GM04503 (cell line): ENCODE results near the gene TAX1BP1.
A peak's percentile ranks its signal among the peaks of the same experiment; 100 is the strongest.

ENCODE experiments used
- DNase-seq: peaks from one replicate; pipeline ENCODE4 v3.0.0-alpha.2; 2012; ENCODE audit warnings: low read depth

Gene TAX1BP1

DNA sequence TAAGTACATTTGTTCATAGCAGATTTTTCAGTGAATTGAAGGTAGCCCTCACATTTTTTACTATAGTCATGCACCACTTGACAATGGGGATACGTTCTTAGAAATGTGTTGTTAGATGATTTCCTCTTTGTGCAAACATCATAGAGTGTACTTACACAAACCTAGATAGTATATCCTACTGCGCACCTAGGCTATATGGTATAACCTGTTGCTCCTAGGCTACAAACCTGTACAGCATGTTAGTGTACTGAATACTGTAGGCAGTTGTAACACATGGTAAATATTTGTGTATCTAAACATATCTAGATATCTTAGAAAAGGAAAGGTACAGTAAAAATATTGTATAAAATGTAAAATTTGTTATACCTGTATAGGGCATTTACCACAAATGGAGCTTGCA, 41.2 kb downstream of the TAX1BP1 start:
- DNase-seq: no peak

DNA sequence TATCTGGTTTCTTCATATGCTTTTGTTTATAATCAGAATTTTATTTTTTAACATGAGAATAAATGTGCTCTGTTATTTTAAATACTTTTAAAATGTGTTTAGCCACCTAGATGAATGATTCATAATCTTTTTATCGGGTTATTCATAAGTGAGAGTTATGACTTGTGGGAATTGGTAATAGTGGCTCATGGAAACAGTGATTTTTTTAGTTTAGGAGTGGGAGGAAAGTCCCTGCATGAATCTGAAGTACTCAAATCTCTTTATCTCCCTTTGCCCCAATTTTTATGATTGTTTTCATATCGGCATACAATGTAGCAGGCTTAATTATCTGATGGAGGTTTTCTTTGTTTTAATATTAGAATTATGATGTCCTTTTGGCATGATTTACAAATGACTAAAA, 42.9 kb downstream of the TAX1BP1 start:
- DNase-seq: no peak

DNA sequence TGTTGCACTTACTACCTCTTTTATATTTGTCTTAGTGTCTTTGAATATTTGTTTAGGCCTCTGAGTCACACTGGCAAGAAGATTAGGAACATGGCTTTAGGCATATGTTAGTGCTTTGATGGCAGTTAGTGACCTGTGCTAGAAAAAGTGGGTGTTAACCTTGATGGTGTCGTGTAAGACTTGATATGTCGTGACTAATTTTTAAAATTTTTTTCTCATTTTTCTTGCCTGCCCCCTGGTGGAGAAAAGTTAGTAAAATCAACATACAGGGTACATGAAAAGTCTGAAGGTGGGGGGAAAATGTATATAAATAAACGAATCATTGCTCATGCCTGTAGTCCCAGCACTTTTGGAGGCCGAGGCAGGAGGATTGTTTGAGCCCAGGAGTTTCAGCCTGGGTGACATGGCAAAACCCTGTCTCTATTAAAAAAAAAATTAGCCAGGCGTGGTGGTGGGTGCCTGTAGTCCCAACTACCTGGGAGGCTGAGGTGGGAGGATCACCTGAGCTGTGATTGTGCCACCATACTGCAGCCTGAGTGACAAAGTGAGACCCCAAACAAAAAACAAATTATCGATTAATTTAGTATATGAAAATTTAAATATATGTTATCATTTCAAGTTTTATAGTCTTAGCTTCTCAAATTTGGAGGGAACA, 44.6 kb downstream of the TAX1BP1 start:
- no peak for DNase-seq

DNA sequence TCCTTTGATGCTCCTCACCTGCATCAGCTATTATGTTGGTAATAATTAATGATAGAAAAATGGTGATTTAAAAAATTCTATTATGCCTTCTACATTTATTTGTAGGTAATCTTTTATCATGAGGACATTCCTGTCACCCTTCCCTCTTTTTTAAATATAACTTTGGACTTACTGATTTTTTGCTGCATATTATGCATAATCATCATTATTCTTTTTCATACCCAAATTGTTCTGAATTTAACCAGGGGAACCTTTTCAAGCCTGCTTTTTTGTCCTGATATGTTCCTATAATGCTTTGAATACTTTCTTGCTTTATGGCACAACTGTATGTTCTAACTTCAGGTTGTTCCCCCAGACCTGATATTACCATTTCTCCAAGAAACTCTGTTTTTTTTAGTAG, 48.5 kb downstream of the TAX1BP1 start:
- DNase-seq: no peak

DNA sequence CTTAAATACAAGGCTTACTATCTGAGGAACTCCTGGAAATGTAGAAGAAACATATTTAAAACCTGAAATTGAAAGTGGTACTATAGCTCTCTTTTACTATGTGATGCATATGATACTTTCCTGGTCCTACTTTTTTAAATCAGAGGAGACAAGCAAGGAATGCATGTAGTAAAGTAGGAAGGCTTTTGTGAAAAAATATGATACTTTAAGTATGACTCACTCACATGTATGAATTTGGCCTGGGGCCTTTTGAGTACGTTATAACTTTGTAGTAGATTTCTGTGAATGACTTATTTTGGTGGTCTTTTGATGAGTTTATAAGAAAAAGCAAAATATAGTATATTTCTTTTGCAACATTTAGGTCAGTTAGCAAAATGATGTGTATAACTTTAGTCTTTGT, 53.8 kb downstream of the TAX1BP1 start:
- no peak for DNase-seq

DNA sequence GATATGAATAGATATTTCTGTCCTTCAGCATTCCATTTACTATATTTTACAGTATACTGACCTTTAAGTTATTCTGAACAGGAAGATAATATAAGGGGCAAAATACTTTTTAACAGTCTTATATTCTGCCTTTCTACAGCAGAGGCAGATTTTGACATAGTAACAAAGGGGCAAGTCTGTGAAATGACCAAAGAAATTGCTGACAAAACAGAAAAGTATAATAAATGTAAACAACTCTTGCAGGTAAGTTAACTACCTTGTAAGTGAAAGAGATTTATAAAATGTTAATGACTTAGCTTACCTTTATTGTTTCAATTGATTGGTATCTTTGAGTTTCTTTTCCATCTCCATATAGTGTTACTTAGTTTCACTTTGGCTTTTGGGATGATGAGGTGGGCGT, 56.0 kb downstream of the TAX1BP1 start:
- no peak for DNase-seq

DNA sequence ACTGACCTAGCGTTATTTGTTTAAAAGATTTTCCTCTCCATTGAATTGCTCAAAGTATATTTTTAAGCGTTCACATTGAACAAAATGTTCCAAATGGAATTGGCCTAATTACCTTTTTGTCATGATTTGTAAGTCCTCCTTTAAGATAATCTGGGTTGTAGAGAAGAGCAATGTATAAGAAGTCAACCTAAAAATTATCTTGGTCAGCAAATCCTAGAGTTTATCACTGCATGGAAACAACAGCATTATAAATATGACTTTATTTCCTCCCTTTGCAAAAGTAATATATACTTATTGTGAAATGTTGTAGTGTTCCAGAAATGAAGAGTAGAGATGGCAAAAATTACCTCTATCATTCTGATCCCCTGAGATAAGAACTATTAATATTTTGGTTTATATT, 59.2 kb downstream of the TAX1BP1 start:
- DNase-seq: no peak

DNA sequence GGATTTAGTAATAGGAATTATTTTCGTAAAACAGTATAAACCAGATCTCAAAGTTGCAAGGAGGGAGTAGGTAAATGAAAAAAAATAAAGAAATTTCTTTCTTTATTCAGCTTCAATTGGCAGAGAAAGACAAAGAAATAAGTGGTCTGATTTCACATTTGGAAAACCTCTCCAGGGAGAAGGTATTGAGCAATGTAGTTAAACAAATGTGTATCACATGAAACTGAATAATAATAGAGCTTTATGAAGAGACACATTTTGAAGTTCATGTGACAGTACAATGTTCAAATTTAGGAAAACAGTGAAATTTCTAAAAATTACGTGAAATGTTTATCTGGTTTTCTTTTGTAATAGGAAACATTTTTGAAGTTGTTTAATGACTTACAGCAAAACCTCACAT, 63.0 kb downstream of the TAX1BP1 start:
- DNase-seq: no peak

DNA sequence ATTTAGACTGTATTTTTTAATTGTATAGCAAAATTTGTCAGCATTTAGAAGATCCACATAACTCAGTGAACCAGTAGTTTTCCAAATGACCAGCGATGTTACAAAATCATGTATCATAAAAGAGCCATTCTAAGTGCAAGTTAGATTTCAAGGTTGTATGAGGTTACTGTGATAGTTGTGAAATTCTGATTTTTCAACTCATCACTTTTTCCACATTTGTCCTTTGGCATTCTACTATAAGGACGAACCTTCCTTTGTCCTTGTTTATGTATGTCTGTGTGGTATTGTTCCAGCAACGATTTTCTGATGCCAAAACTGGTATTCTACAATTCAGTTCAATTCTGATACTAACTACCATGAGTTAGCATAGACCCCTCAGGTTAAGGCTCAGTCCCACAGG, 64.2 kb downstream of the TAX1BP1 start:
- peak; percentile 13 for DNase-seq

DNA sequence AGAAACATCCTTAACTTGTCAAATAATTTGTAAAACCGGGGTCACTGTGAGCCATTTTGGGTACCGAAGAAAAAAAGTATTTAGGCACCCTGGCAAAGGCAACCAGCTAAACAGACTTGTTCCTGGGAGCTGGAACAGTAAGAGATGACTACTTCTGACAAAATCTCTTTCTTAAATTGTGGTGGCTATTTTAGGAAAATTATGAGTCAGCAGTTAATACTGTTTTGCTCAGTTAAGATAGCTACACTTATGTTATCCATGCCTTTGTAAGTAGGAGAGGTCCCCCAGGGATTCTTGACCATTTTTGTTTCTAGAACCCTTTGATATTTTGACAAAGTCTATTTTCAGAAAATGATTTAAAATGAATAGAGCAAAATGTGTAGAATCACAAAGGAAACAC, 68.7 kb downstream of the TAX1BP1 start:
- DNase-seq: peak; percentile 24

DNA sequence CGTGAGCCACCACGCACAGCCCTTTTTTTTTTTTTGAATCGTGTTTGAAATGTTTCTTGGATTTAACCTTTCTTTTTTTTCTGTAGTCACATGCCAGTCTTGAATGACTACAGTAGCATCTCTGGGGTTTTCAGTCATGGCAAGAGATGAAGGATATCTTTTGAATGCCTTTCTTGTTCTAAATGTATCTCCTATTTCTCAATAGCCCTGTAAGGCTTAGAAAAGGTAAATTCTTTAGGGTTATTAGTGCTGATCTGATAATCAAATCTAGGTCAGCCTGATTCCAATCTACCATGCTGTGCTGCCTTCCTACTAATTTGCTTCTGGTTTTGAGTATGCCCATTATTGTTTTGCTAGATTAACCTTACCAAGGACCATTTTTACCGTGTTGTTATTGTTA, 70.2 kb downstream of the TAX1BP1 start:
- no peak for DNase-seq

DNA sequence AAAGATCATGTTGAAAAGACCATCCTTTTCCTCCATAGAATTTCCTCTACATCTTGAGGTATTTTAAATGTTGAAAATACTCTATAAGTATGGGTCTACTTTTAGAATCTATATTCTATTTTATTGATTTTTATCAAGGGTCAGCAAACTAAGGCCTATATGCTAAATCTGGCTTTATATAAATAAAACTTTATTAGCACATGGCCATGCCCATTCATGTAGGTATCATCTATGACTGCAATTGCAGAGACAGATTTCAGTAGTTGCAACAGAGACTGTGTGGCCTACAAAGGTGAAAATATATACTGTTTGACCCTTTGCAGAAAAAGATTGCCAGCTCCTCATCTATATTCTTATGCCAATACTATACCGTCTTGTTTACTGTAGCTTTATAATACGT, 72.7 kb downstream of the TAX1BP1 start:
- no peak for DNase-seq

DNA sequence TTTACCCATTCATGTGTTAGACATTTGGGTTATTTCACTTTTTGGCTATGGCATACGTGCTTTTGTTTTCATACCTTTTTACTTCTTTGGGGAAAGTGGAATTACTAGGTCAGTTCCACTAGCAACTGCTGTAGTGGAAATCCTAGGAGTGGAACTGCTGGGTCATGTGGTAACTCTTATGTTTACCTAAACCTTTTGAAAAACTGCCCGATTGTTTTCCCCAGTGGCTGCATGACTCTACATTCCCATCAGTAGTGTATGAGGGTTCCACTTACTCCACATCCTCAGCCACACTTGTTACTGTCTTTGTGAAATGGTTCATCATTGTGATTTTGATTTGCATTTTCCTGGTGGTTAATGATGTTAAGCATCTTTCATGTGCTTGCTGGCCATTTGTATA, 82.3 kb downstream of the TAX1BP1 start:
- DNase-seq: no peak

DNA sequence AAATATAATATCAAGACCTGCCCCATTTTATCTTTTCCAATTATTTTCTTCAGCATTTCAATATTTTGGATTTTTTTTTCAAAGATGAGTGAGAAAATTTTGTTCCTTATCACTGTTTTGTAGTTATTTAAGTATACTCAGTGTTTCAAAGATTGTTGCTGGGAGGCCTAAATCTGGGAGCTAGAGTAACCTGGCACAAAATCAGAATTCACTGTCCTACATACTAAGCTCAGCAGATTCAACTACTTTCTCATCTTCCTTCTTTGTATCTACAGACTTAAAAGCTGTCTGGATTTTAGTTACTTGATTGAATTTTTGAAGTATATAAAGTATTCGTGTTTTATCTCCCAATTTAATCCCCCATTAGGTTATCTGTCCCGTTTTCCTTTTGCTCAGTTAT, 85.9 kb downstream of the TAX1BP1 start:
- DNase-seq: no peak

DNA sequence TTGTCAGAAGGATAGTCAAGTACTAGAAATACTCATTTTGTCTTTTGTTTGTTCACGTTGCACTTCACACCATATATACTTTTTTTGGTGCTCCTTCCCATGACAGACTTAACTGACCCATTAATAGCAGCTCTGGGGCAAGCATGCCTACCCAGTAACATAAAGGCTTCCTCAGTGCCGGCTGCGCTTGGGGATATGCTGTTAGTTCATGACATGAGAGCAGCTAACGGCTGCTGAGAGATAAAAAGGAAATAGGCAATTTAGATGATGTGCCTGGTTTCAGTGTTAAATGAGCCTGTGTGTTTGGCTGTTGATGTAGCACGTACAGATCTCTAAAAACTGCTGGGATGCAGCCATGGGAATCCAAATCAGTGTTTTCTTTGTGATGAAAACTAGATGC, 86.4 kb downstream of the TAX1BP1 start:
- DNase-seq: no peak

DNA sequence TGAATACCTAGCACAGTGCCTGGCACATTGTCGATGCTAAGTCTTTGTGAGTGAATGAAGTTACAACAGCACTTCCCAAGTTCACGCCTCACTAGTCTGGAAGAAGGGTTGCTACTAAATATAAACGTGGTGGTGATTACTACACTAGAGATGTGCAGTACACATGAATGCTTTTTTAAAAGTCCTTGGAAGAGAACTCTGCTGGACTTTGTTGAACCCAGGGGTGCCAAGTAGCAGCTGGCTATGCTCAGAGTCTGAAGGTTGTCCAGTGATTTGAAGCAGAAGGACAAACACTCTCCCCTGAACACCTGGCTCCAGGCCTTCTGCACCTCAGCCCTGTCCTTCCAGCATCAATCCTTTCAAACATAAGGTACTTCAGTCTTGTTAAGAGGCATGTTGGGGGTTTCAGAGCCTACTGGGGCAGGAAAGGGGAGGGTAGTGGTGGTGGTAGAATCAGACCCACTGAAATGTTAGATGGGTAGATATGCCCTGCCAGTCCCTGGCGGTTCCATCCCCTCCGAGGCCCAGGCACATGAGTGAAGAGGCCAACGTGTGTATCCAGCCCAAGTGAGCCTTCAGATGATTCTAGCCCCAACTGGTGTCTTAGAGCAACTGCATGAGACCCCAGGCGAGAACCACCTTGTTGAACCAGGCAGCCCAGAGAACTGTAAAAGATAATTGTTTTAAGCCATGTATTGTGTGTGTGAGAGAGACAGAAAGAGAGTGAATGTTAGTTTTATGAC, 94.4 kb downstream of the TAX1BP1 start:
- no peak for DNase-seq

DNA sequence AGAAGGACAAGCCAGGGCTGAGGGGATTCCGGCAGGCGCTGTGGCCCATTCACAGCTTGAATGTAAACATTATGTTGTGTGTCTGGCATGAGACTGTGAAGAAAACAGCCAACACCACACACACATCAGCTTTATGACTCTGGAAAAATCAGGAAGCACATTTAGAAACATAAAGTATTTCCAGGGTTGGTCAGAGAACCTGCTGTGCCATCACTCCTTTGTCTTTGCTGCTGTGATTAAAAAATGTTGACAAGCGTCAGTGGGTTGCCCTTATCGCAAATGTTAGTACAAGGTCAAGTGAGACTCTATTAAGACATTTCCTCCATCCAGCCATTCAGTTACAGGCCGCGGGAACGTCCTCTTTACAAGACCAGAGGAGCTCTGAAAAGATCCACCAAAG, 95.4 kb downstream of the TAX1BP1 start:
- no peak for DNase-seq

DNA sequence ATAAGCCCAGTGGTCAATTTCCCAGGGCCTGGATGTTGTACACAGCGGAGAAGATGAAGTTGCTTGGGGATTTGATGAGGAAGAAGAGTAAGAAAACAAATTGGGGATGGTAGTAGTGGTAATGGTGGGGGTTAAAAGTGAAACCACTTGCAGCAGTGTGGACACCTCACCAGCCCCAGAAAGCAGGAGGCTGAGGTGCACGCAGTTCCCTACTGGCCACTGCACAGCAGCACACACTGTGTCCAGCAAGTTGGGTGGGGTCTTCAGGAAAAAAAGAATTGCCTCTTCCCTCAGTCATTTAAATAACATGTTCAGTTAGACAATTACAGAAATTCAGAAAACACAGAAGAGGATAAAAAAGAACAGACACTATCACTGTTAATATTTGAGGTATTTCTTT, 96.6 kb downstream of the TAX1BP1 start:
- no peak for DNase-seq

DNA sequence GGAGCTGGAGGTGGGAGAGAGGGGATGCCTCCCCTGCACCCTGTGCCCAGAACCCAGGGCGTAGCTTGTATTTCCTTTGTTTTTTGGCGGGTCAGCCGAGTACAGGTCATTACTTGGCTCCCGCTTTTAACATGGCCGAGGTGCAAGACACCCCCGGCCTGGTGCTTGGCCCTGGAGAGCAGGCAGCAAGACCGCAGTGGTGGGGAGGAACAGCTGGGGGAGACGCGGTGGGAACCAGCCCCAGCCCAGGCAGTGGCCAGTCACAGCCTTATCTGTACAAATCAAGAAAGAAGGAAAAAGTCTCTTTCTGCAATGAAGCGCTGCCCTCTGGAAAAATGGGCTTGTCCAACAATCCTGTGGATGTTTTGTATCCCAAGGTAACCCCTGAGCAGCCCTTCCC, 99.1 kb downstream of the TAX1BP1 start:
- DNase-seq: no peak

DNA sequence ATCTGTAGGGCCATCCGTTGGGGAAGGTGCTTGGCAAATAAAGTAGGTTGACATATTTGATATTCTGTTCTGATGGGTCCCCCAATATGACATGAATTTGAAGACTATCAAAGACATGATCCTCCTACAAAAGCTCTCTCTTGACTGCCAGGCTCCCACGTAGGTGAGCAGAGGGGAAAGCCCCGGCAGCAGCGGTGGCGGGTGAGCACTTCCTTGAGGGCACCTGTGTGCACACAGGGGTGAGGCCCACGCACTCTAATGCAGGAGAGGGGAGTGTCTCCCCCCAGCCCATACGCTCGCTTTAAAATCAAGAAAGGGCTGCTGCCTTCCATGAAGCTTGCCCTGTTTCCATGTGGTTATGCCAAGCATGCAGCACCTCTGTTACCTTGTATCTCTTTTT, 100.4 kb downstream of the TAX1BP1 start:
- DNase-seq: no peak

DNA sequence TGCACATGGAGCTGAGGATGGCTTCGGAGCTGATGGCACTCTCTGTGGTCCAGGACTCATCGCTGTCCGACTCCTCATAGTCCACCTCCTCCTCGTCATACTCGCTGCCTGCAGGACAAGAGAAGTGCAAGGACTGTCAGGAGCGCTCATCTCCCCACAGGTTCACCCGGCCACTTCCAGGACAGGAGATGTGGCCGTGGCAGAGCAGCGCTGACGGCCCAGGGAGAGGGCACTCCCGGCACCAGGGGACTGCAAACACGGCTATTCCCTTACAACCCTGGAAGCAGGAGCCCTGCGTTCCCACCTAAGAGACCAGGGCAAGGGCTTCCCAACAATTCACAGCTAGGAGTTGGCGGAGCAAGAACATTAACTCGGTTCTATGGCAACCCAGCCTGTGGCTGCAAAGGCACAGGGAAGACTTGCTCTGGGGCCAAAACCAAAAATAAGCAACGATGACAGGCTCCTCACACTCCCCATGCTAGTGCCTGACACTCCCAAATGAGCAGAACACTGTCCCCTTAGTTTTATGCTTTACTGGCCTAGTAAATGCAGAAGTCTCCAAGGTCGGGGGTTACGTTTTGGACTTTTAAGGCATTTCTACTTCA, 100.9 kb downstream of the TAX1BP1 start:
- no peak for DNase-seq

DNA sequence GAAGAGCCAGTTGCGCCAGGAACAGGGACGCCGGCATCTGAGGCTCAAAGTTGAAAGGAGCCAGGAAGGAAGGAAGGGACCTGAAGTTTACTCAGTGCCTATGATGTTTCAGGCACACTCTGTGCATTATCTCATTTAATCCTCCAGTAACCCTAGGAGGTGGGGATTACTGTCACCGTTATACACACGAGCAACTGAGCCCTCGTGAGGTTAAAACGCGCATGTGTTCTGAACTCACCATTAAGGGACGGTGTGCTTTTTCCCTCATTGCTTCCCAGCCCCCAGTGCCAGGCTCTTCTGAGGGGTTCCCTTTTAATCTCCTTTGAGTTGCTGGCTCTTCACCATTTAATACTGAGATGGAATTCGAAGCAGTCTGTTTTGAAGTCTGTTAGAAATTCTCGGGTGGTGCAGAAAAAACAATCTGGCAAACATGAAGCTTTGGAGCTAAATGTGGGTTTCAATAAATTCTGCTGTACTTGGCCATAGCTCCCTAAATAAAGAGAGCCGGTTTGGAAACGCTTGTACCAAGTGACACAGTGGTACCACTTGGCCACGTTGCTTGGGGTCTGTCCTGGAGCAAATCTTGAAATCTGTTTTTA, 102.2 kb downstream of the TAX1BP1 start:
- no peak for DNase-seq

DNA sequence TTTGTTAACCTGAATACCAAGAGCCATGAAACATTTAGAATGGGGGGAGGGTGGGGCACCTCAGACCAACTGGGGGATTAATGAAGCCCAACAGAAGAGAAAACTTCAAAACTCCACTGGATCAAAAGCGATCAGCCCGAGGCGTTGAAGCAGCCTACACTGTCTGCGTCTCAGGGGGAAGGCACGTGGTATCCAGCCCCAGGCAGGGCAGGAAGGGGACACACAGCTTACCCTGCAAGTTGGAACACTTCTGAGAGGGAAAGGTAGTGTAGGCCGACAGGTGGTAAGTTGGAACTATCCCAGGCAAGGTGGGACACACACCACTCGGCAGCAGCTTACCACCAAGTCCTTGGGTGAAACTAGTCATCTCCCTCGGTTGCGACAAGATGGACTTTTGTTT, 102.9 kb downstream of the TAX1BP1 start:
- no peak for DNase-seq
